Vagina (tissue), 2 donors: ENCODE measurements around the gene TDRD3. TPM values are rescaled to one million over a fixed set of nuclear protein-coding genes. Genes with fewer than 3 reads are reported as not detected.
A peak's percentile ranks its signal among the peaks of the same experiment; 100 is the strongest.

ENCODE experiments used
- DNase-seq, 2 donors: peaks; one replicate each; pipeline ENCODE4 v3.0.0-alpha.2; 2017; ENCODE audit errors: extremely low spot score in 2 of 2
- H3K27ac ChIP-seq: fragments of 200-600 bp; sonication (generic); one replicate; pipeline ENCODE4 v1.5.1; 2019
- H3K27me3 ChIP-seq: fragments of 200-600 bp; sonication (generic); one replicate; pipeline ENCODE4 v1.5.1; 2019
- H3K36me3 ChIP-seq, 2 donors: fragments of 200-600 bp; sonication (generic); one replicate each; pipeline ENCODE4 v1.5.1; 2017 to 2019
- H3K4me1 ChIP-seq: fragments of 200-600 bp; sonication (generic); one replicate; pipeline ENCODE4 v1.5.1; 2019
- H3K4me3 ChIP-seq, 2 donors: fragments of 200-600 bp; sonication (generic); 1 replicate in 1 of 2; 2 replicates in 1 of 2; pipeline ENCODE4 v1.5.1; 2016 to 2019
- H3K9me3 ChIP-seq: fragments of 200-600 bp; sonication (generic); one replicate; pipeline ENCODE4 v1.5.1; 2019
- POLR2A ChIP-seq, 2 donors: fragments of 450-650 bp; IDR thresholded peaks; one replicate each; pipeline ENCODE4 v1.6.1; 2017; ENCODE audit warnings: antibody characterized with exemption in 2 of 2, mild to moderate bottlenecking in 2 of 2, moderate library complexity in 2 of 2
- POLR2AphosphoS5 ChIP-seq, 2 donors: sonication (generic); formaldehyde crosslinking; IDR thresholded peaks; one replicate each; pipeline ENCODE4 v1.9.0; 2017; ENCODE audit warnings: antibody characterized with exemption in 2 of 2, mild to moderate bottlenecking in 2 of 2, low read depth in 1 of 2; ENCODE audit not compliant: insufficient read depth in 1 of 2
- intact Hi-C: fragments of 100-400 bp; cut with DNase I; formaldehyde crosslinking; loops from one replicate; pipeline ENCODE4 v1.15.1; 2023
- total RNA-seq: library from RNA; depleted of rRNA; stranded (reverse); fragments of >200 nt; gene quantifications from one replicate; pipeline ENCODE4 v1.2.3, GENCODE V29; 2016
- TF ChIP-seq, protein P1 (sequence below), 3 experiments: fragments of 450-650 bp in 2 of 3; fragments of 200-600 bp in 1 of 3; sonication (generic) in 1 of 3; IDR thresholded peaks; one replicate each; pipeline ENCODE4 v1.5.1; 2017 to 2019; ENCODE audit warnings: antibody characterized with exemption in 3 of 3, mild to moderate bottlenecking in 2 of 3, moderate library complexity in 2 of 3

TDRD3 gene
- total RNA-seq, 1 donor from 2014 or later = 24.6 TPM

DNA sequence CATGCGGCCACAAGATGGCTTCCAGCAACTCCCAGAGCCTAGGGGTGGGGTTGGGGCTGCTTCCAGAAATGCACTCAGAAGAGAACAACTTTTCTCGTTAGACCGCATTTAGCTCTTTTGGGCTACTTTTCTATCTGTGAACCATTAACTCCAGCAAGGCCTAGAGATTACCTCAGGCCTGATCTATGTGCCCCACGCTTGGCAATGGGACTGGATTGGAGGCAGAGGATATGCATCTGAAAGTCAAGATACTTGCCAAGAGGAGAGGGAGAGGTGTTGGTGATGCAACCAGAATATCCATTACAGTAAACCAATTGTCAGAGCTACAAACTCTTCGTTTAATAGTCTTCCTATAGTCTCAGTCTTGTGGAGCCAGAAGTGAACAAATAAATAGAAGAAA lies 177.7 kb downstream of the TDRD3 start:
- intact Hi-C loops = no loop called here
- TF ChIP-seq POLR2A (IDR thresholded peaks at IDR 0.05) = no peak
- TF ChIP-seq POLR2AphosphoS5 (IDR thresholded peaks at IDR 0.05; ENCODE audit: insufficient read depth in 1 of 2, low read depth in 1 of 2) = no peak
- TF ChIP-seq, protein P1, sequence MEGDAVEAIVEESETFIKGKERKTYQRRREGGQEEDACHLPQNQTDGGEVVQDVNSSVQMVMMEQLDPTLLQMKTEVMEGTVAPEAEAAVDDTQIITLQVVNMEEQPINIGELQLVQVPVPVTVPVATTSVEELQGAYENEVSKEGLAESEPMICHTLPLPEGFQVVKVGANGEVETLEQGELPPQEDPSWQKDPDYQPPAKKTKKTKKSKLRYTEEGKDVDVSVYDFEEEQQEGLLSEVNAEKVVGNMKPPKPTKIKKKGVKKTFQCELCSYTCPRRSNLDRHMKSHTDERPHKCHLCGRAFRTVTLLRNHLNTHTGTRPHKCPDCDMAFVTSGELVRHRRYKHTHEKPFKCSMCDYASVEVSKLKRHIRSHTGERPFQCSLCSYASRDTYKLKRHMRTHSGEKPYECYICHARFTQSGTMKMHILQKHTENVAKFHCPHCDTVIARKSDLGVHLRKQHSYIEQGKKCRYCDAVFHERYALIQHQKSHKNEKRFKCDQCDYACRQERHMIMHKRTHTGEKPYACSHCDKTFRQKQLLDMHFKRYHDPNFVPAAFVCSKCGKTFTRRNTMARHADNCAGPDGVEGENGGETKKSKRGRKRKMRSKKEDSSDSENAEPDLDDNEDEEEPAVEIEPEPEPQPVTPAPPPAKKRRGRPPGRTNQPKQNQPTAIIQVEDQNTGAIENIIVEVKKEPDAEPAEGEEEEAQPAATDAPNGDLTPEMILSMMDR (IDR thresholded peaks at IDR 0.05) = no peak
- DNase-seq = no peak
- Histone ChIP-seq H3K4me1 (no peaks in the 10 kb centered on the region), H3K27me3 (no peaks in the 10 kb centered on the region), H3K27ac (no peak overlapping the region), H3K9me3 (no peaks in the 10 kb centered on the region), H3K36me3 (no peaks in the 10 kb centered on the region), H3K4me3 (no peak overlapping the region)

DNA sequence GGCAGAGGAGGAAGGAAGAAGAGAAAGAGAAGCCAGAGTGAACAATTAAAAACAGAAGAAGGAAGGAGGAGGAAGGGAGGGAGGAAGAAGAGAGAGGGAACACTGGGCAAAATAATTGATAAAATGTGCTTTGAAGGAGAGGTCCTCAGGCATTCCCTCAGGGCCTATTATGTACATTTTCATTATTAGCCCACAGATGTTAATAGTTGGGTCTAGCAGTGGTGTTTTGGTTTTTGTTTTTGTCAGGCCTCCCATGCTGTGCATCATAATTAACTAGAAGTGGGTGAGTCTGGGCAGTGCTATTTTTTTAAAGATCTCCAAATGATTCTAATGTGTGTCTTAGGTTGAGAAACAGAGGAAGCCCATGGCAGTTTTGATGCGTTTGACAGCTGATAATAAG lies 178.1 kb downstream of the TDRD3 start:
- no peaks in the 10 kb centered on the region for H3K27me3 ChIP-seq
- H3K4me1 ChIP-seq = no peaks in the 10 kb centered on the region
- intact Hi-C loops = no loop called here
- H3K4me3 ChIP-seq = no peak overlapping the region
- no peak overlapping the region for H3K27ac ChIP-seq
- DNase-seq = no peak
- H3K36me3 ChIP-seq = no peaks in the 10 kb centered on the region
- TF ChIP-seq POLR2A (IDR thresholded peaks at IDR 0.05) = no peak
- TF ChIP-seq POLR2AphosphoS5 (IDR thresholded peaks at IDR 0.05; ENCODE audit: insufficient read depth in 1 of 2, low read depth in 1 of 2) = no peak
- TF ChIP-seq, protein P1 (IDR thresholded peaks at IDR 0.05) = no peak
- no peaks in the 10 kb centered on the region for H3K9me3 ChIP-seq

DNA sequence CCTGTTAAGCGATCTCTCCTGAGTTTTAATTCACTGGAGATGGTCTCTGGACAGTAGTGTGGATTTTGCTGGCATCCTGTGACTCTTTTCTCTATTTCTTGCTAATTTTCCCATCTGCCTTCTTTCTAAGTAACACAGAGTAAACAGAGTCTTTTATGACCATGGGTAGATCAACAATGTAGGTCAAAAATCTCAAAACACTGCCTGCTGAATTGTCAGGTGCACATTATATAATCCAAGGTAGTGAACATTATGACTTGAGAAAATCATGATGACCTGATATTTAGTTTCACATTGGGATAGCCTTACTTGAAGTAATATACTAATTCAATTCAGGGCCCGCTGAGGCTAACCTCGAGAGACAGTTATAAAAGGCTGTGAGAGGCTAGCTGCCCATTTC lies 180.7 kb downstream of the TDRD3 start:
- DNase-seq = no peak
- H3K27me3 ChIP-seq = no peaks in the 10 kb centered on the region
- H3K9me3 ChIP-seq = no peaks in the 10 kb centered on the region
- H3K36me3 ChIP-seq = no peaks in the 10 kb centered on the region
- intact Hi-C loops = no loop called here
- no peaks in the 10 kb centered on the region for H3K4me1 ChIP-seq
- H3K27ac ChIP-seq = no peak overlapping the region
- TF ChIP-seq POLR2A (IDR thresholded peaks at IDR 0.05) (no peak), POLR2AphosphoS5 (IDR thresholded peaks at IDR 0.05; ENCODE audit: insufficient read depth in 1 of 2, low read depth in 1 of 2) (no peak)
- TF ChIP-seq, protein P1 (IDR thresholded peaks at IDR 0.05) = no peak
- no peak overlapping the region for H3K4me3 ChIP-seq

DNA sequence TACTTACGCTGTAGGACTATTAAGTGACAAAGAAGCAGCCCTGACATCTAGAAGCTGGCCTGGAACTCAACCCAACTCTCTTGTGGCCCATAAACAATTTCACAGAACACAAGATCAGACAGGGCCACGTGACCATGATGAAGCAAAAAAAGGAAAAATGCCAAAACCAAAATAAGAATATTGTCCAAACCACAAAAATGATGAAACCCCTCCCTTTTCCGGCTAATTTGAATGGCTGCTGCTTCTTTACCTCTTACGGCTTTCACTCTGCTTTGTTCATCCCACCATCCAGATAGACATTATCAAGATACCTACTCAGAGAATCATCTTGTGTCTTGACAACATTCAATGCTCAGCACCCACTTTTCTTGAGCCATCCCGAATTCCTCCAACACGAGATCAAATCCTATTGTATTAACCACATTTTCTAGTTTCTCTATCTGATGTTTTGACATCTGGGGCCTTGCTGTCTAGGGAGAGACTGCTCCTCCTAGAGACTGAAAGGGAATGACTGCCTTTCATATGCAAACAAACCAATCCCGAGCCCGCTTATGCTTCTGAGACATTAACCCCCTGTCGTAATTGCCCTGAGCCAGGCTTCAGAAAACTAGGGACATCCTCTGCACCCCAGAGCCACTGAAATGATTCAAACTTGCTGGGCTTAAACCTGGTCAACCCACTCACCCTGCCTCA lies 186.3 kb downstream of the TDRD3 start:
- TF ChIP-seq POLR2A (IDR thresholded peaks at IDR 0.05) = no peak
- TF ChIP-seq, protein P1 (IDR thresholded peaks at IDR 0.05) = no peak
- peak in 1 of 2 donors; percentile 26 for TF ChIP-seq POLR2AphosphoS5 (IDR thresholded peaks at IDR 0.05; ENCODE audit: insufficient read depth in 1 of 2, low read depth in 1 of 2)
- peak overlapping the region; percentile 49 for H3K27ac ChIP-seq
- H3K4me3 ChIP-seq = no peak overlapping the region
- intact Hi-C loops = no loop called here
- no peaks in the 10 kb centered on the region for H3K4me1 ChIP-seq
- no peaks in the 10 kb centered on the region for H3K27me3 ChIP-seq
- H3K36me3 ChIP-seq = no peaks in the 10 kb centered on the region
- no peaks in the 10 kb centered on the region for H3K9me3 ChIP-seq
- DNase-seq = no peak

DNA sequence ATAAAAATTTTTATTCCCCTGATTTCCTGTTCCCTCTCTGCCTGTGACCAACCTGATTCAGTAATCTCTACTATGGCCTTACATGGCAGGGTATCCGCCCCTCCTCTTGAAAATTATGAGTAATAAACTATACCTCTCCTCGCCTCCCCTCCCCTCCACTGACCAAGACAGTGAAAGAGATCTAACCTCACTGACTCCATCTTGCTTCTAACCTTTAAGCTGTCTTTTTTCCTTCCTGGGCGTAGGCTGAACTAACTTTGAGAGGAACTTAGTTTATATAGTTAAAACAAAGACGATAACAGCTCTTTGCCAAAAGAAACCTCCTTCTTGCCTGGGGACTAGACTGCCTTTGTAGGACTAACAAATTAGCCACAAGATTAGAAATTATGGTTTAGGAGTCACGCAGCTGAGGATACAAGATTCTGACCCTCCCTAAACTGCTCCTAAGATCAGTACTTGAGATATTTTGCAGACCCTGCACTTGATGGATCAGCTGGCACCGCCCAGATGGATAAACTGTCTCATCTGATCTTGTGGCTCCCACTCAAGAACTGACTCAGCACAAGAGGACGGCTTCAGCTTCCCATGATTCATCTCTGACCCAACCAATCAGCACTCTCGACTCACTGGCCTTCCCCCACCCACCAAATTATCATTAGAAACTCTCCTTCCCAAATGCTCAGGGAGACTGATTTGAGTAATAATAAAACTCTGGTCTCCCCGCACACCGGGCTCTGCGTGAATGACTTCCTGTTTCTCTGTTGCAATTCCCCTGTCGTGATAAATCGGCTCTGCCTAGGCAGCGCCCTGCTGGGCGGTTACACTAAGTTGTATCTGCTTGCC lies 187.1 kb downstream of the TDRD3 start:
- TF ChIP-seq POLR2AphosphoS5 (IDR thresholded peaks at IDR 0.05; ENCODE audit: insufficient read depth in 1 of 2, low read depth in 1 of 2) = no peak
- Histone ChIP-seq H3K4me3 (no peak overlapping the region), H3K9me3 (no peaks in the 10 kb centered on the region), H3K4me1 (no peaks in the 10 kb centered on the region), H3K27me3 (no peaks in the 10 kb centered on the region), H3K27ac (peak overlapping the region; percentile 49), H3K36me3 (no peaks in the 10 kb centered on the region)
- DNase-seq = no peak
- intact Hi-C loops = no loop called here
